Smooth muscle cell (in vitro differentiated cells): ENCODE measurements around the gene TBC1D10B. TPM values are rescaled to one million over a fixed set of nuclear protein-coding genes. Genes with fewer than 3 reads are reported as not detected.
"Not testable (repeated sequence)": the region's sequence is repeated elsewhere in the genome, so short reads cannot be mapped to it uniquely, and the experiment has no call there.

Source experiments
- DNase-seq: peaks from one replicate; lab custom pipeline; 2025; ENCODE audit not compliant: unreplicated experiment; lab: John Stamatoyannopoulos, UW
- H2AFZ ChIP-seq: fragments of 200-600 bp; sonication (generic); 2 replicates; pipeline ENCODE4 v1.6.0; 2016; ENCODE audit warnings: antibody characterized with exemption, low read depth, mild to moderate bottlenecking
- H3F3A ChIP-seq: fragments of 200-600 bp; sonication (generic); 2 replicates; pipeline ENCODE4 v1.6.0; 2017; ENCODE audit warnings: antibody characterized with exemption, low read depth
- H3K27ac ChIP-seq: fragments of 200-600 bp; sonication (generic); 2 replicates; pipeline ENCODE4 v1.5.1; 2016; ENCODE audit warnings: low read depth, mild to moderate bottlenecking
- H3K27me3 ChIP-seq: fragments of 200-600 bp; sonication (generic); 2 replicates; pipeline ENCODE4 v1.6.1; 2016; ENCODE audit warnings: low read depth, mild to moderate bottlenecking
- H3K36me3 ChIP-seq: fragments of 200-600 bp; sonication (generic); 2 replicates; pipeline ENCODE4 v1.5.1; 2016; ENCODE audit warnings: low read depth
- H3K4me1 ChIP-seq: fragments of 200-600 bp; sonication (generic); 2 replicates; pipeline ENCODE4 v1.5.1; 2016; ENCODE audit warnings: low read depth
- H3K4me2 ChIP-seq: fragments of 200-600 bp; sonication (generic); 2 replicates; pipeline ENCODE4 v1.6.0; 2016; ENCODE audit warnings: mild to moderate bottlenecking
- H3K4me3 ChIP-seq: fragments of 200-600 bp; sonication (generic); 2 replicates; pipeline ENCODE4 v1.5.1; 2016; ENCODE audit warnings: mild to moderate bottlenecking
- H3K79me2 ChIP-seq: fragments of 200-600 bp; sonication (generic); 2 replicates; pipeline ENCODE4 v1.6.0; 2016; ENCODE audit warnings: low read depth, mild to moderate bottlenecking
- H3K9ac ChIP-seq: fragments of 200-600 bp; sonication (generic); 2 replicates; pipeline ENCODE4 v1.6.0; 2016; ENCODE audit warnings: low read depth
- H3K9me3 ChIP-seq: fragments of 200-600 bp; sonication (generic); replicated peaks from 2 replicates; pipeline ENCODE4 v1.5.1; 2016; ENCODE audit warnings: low read depth
- H4K20me1 ChIP-seq: fragments of 200-600 bp; sonication (generic); 2 replicates; pipeline ENCODE4 v1.6.0; 2016; ENCODE audit warnings: low read depth
- CTCF ChIP-seq: fragments of 200-600 bp; sonication (generic); IDR thresholded peaks from 2 replicates; pipeline ENCODE4 v1.5.1; 2017; ENCODE audit warnings: borderline replicate concordance, mild to moderate bottlenecking, antibody characterized with exemption; ENCODE audit not compliant: insufficient read depth, poor library complexity, severe bottlenecking
- WGBS: methylation state at CpG from one replicate; pipeline ENCODE4 v1.1.7; 2016; ENCODE audit warnings: low lambda C conversion rate; 5-methylcytosine and 5-hydroxymethylcytosine counted together
- polyA plus RNA-seq: library from polyadenylated mRNA; unstranded; fragments of >200 nt; fragmentation: Nextera tagmentation; extraction: Ambion mirVana; gene quantifications from 2 replicates; pipeline ENCODE4 v1.2.1, GENCODE V29; 2016
- total RNA-seq: library from RNA; depleted of rRNA; stranded (reverse); fragments of >200 nt; gene quantifications from 2 replicates; pipeline ENCODE4 v1.2.3, GENCODE V29; 2014

Gene TBC1D10B
- total and polyA plus RNA-seq, 2 experiments from 2014 or later: 17.7 to 37.4 TPM

GRCh38 chr16:30349675-30350074, 20.6 kb downstream of the TBC1D10B start:
- peaks cover 3% of the 10 kb centered on the region for H3F3A ChIP-seq
- peaks cover 8% of the 10 kb centered on the region for H3K4me1 ChIP-seq
- no peak for TF ChIP-seq CTCF
- H3K9me3 ChIP-seq: no peaks in the 10 kb centered on the region
- H3K9ac ChIP-seq: no peak overlapping the region
- H3K36me3 ChIP-seq: no peaks in the 10 kb centered on the region
- no peak for DNase-seq
- H3K4me3 ChIP-seq: no peak overlapping the region
- 100% methylated on average over 3 of the region's 3 CpGs for WGBS
- H3K79me2 ChIP-seq: peaks cover 12% of the 10 kb centered on the region
- no peaks in the 10 kb centered on the region for H3K27me3 ChIP-seq
- no peaks in the 10 kb centered on the region for H4K20me1 ChIP-seq
- H3K27ac ChIP-seq: no peak overlapping the region
- no peak overlapping the region for H3K4me2 ChIP-seq
- no peak overlapping the region for H2AFZ ChIP-seq

GRCh38 chr16:30348929-30349328, 21.4 kb downstream of the TBC1D10B start:
- no peaks in the 10 kb centered on the region for H4K20me1 ChIP-seq
- peaks cover 3% of the 10 kb centered on the region for H3F3A ChIP-seq
- DNase-seq: no peak
- peaks cover 5% of the 10 kb centered on the region for H3K79me2 ChIP-seq
- H2AFZ ChIP-seq: no peak overlapping the region
- peaks cover 3% of the 10 kb centered on the region for H3K4me1 ChIP-seq
- no peak overlapping the region for H3K4me2 ChIP-seq
- 97% methylated on average over 7 of the region's 7 CpGs for WGBS
- H3K27me3 ChIP-seq: no peaks in the 10 kb centered on the region
- no peak overlapping the region for H3K9ac ChIP-seq
- TF ChIP-seq CTCF: no peak
- no peaks in the 10 kb centered on the region for H3K9me3 ChIP-seq
- no peak overlapping the region for H3K4me3 ChIP-seq
- no peak overlapping the region for H3K27ac ChIP-seq
- no peaks in the 10 kb centered on the region for H3K36me3 ChIP-seq

GRCh38 chr16:30348113-30348512, 22.2 kb downstream of the TBC1D10B start:
- H3K9me3 ChIP-seq: no peaks in the 10 kb centered on the region
- no peak overlapping the region for H3K9ac ChIP-seq
- TF ChIP-seq CTCF: no peak
- no peaks in the 10 kb centered on the region for H3K79me2 ChIP-seq
- no peaks in the 10 kb centered on the region for H3K27me3 ChIP-seq
- peaks cover 3% of the 10 kb centered on the region for H3F3A ChIP-seq
- no peak overlapping the region for H3K27ac ChIP-seq
- no peak overlapping the region for H2AFZ ChIP-seq
- no peak overlapping the region for H3K4me3 ChIP-seq
- no peak overlapping the region for H3K4me2 ChIP-seq
- H3K4me1 ChIP-seq: no peaks in the 10 kb centered on the region
- H3K36me3 ChIP-seq: no peaks in the 10 kb centered on the region
- no peaks in the 10 kb centered on the region for H4K20me1 ChIP-seq
- 98% methylated on average over 8 of the region's 8 CpGs for WGBS
- no peak for DNase-seq

GRCh38 chr16:30346286-30346685, 24.0 kb downstream of the TBC1D10B start:
- H3K79me2 ChIP-seq: no peaks in the 10 kb centered on the region
- H3K27ac ChIP-seq: no peak overlapping the region
- no peaks in the 10 kb centered on the region for H3K4me1 ChIP-seq
- no peaks in the 10 kb centered on the region for H3K9me3 ChIP-seq
- no peak for DNase-seq
- H3K9ac ChIP-seq: no peak overlapping the region
- H3F3A ChIP-seq: no peaks in the 10 kb centered on the region
- H2AFZ ChIP-seq: no peak overlapping the region
- no peaks in the 10 kb centered on the region for H3K36me3 ChIP-seq
- no peak overlapping the region for H3K4me3 ChIP-seq
- TF ChIP-seq CTCF: no peak
- H3K27me3 ChIP-seq: no peaks in the 10 kb centered on the region
- no peaks in the 10 kb centered on the region for H4K20me1 ChIP-seq
- WGBS: 98% methylated on average over 3 of the region's 3 CpGs
- no peak overlapping the region for H3K4me2 ChIP-seq

GRCh38 chr16:30343491-30343820, 26.8 kb downstream of the TBC1D10B start:
- H3F3A ChIP-seq, H3K79me2 ChIP-seq, H3K4me1 ChIP-seq, H3K9me3 ChIP-seq, H3K4me3 ChIP-seq, H3K4me2 ChIP-seq, H3K9ac ChIP-seq, H3K36me3 ChIP-seq, H3K27me3 ChIP-seq, H4K20me1 ChIP-seq, H3K27ac ChIP-seq, DNase-seq, H2AFZ ChIP-seq: not testable (repeated sequence)
- 94% methylated on average over 11 of the region's 11 CpGs for WGBS
